Measurements from ENCODE around the gene VPS13D.
A peak's percentile ranks its signal among the peaks of the same experiment; 100 is the strongest.
"Not testable (repeated sequence)": the region's sequence is repeated elsewhere in the genome, so short reads cannot be mapped to it uniquely, and the experiment has no call there.

The VPS13D gene

DNA sequence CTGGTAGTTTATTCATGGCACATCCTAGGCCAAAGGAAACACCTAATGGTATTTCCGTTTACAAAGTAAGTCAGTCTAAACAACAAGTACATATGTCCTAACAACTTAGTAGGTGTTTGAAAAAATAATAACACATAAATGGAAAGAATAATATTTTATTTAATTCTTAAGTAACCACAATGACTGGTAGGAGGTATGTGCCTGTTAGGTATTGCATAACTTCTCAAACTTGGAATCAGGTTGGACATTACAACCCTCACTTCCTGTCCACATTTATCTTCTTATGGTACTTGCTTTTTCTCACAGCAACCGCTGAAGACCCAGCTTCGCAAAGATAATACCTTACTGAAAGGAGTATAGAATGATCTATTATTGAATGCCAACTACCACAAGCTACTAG is 64.2 kb downstream of the VPS13D start:
- no peak for DNase-seq

DNA sequence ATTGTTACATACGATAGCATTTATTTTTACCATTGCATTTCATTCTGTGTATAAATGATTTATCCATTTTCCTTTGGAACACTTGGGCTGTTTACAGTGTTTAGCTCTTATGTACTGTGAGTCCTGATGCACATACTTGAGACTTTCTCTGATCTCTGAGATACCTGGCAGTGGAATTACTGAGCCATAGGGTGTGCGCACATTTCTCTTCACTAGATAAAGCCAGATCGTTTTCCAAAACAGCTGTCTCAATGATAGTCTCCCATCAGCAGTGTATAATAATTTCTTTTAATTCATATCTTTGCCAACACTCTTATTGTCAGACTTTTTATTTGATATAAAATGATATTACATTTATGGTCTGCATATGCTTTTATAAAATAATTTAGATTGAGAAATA is 66.2 kb downstream of the VPS13D start:
- no peak for DNase-seq

DNA sequence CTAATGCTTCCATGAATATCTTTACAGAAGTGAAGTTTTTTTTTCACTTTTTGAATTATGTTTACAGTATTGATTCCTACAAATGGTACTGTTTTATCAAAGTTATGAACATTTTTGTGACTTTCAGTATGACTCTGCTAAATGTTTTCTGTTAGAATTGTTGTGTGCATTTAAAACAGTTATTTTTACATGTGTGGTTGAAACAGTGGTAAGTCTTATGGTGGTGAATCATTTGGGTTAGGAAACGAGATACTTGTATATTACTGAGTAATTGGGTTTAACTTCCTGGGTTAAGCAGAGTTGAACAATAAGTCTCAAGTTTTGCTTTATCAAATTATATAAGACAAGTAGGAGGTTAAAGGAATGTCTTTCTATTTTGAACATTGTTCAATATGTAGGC is 66.8 kb downstream of the VPS13D start:
- peak; percentile 89 for DNase-seq

DNA sequence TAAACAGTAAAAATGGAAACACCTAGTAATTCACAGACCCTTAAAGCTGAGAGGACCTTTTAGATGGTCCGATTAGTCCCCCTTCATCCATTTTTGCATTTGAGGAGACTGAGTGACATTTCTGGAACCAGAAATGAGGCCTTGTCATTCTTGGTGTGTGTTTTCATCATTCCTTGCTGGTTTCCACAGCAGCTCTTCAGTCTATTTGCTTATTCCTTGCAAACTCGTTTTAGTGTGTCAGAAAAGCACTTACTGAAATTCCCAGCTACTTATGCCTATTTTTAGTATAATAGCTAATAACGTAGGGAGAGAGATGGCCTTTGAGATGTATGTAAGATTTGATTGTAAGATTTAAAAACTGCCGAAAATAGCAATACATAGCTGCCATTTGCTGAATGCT is 70.9 kb downstream of the VPS13D start:
- DNase-seq: no peak

DNA sequence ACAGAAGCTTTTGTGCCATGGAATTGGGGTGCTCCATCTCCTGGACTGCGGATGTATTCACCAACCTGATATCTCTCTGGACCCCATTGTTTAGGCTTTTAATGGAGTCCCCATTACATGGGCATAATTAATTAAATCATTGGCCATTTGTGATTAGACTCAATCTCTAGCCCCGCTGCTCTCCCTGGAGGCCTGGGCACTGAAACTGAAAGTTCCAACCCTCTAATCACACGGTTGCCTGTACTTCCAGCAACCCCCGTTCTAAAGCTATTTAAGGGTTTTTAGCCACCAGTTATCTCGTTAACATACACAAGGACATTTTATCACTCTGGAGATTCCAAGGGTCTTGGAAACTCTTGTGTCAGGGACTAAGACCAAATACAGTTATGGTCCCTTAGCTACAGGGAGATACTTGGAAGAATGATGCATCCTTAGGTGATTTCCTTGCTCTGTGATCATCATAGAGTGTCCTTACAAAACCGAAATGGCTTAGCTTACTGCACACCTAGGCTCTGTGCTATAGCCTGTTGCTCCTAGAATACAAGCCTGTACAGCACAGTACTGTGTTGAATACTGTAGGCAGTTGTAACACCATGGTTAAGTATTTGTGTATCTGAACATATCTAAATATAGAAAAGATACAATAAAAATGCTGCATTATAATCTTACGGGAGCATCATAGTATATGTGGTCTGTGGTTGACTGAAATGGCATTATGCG is 71.8 kb downstream of the VPS13D start:
- no peak for DNase-seq

DNA sequence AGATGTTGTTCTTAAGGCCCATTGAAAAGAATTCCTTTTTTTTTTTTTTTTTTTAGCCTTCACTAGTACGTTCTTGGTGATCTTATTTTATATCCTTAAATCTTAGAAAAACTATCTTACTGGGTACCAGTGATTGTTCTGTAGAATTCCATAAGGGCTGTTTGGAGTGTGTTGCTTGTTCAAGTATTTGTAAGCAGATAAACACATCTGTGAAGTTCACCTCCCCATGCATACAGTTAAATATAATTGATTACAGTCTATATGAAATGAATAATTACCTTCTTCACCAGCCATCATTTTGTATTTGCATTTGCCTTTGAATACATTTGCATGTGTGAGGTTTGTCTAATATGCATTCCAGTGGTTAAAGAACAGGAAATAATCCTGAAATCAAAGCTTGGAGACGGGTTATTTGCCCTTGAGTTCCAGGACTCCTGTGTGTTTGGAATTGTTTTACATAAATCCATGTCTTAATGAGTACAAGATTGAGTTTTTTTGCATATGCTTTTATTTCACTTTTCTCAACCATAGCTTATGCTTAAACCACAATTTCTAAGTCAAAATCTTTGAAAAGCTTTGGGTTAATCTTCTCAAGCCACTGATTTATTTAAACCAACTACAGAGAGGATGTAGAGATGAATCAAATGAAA is 73.1 kb downstream of the VPS13D start:
- DNase-seq: no peak

DNA sequence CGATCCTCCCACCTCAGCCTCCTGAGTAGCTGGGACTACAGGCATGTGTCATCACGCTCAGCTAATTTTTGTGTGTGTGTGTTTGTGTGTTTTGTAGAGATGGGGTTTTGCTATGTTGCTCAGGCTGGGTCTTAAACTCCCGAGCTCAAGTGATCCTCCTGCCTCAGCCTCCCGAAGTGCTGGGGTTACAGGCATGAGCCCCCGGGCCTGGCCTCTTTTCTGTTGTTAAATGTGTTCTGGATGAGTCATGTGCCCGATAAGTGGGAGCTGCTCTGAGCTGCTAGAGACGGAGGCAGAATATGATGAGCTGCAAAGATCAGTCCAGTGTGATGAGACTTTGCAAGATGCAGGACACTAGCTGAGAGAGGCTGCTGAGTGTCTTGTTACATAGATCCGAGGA is 75.5 kb downstream of the VPS13D start:
- DNase-seq: no peak

DNA sequence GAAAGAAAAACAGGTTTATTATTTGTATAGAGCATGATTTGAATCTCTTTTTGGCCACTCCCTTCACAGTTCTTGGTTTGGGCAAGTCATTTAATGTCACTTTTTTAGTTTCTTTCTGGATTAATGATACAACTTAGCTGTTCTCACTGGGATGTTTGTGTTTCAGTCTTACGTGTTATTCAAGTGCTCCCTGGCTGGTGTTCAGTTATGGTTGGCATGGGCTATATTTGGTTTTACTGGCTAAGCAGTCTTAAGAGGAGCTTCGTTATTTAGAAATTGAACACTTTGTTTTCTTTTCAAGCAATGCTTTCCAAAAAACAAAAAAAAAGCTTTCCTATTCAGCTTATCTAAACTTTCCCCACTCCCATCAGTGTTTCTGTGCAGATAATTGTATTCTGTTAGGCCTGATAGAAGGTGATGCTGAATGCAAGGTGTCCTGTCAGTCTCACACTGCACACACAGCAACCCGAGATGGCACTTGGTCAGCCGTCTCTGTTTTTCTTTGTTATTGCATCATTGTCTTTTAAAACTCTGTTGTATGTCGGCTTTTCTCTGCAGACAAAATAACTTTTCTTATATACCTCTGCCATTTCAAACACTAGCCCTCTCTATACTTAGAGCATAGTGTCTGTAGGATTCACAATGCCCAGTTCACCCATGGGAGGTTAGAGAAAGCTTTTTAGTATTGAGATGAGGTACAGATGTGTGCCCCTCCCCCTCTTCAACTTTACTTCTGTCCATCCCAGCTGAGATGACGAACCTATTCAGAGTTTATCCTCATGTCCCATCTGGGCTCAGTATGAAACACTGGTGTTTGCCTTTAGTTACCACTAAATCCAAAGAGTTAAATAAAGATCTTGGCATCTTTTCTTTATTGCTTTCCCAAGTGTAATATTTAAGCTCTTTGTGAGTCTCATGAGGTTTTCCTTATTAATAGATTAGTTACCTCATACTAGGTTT is 80.2 kb downstream of the VPS13D start:
- no peak for DNase-seq

DNA sequence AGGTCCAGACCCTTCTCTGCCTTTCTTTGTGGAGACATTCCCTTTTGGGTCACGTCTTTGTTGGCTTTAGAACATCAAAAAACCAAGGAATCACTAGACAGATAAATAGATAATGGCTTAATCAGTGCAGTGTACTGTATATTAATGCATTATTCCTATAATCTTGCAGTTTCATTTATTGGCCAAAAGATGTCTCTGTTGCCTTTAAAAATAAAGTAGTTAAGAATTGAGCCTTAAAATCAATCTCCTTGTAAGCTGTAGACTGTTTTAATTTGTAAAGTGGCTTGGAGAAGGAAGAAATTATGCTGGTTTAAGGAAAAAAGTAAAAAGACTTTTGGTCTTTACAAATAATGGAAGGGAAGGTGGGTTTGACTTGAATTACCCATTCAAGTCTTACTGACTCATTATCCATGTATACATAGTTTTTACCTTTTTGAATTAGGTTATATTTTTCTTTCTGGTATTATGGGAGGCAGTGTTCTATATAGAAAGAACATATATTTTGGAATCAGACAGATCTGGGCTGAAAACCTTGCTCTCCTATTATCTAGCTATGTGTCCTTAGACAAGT is 84.6 kb downstream of the VPS13D start:
- peak; percentile 23 for DNase-seq

DNA sequence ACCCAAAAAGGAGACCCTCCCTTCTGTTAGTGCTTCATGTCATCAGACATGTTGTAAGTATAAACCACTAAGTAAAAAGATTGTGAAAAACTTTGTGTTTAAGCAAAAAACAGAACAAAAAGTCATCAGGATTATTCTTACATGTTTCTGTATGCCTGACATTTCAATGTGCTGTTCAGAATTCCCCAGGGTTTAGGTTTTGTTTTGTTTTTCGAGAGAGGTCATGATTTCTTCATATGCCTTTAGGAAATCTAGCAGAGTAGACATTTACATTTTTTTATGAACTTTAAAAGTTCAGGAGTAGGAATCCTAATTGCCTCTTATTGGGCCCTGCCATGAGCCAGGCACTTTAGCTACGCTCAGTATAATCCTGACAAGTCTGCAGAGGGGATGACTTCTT is 85.3 kb downstream of the VPS13D start:
- DNase-seq: peak; percentile 31

DNA sequence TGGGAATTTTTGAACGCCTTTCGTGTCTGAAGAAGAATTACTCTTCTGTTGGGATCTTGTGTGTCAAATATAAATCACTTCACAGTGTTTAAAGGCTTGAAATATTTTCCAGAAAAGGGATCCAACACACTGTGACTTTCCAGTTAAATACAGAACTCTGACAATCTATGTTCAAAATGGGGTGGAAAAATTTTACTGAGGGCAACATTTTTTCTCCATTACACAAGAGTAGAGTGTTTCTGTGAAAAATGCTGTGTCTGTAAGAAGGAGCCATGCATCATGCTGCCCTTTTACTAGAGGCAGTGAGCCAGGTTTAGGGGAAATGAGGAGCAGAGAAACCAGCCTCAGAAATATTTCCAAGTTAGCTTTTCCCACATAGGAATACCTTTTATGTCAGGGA is 86.5 kb downstream of the VPS13D start:
- DNase-seq: no peak

DNA sequence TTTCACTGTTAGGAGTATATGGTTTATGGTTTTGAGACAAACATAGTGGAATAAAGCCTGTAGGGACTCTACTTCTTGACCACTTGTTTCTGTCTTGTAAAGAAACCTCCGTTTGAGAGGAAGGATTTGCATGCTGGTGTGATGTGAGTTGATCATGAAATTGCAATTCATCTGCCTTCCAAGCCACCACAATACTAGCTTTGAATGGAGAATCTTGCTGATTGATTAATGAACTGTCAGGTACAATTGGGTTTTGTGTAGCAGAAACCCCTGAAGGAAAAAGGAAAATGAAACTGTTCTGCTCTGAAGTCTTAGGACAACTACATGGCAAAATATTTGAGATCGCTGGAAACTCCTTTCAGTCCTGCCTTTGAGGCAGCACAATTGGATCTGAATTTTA is 90.7 kb downstream of the VPS13D start:
- DNase-seq: no peak

DNA sequence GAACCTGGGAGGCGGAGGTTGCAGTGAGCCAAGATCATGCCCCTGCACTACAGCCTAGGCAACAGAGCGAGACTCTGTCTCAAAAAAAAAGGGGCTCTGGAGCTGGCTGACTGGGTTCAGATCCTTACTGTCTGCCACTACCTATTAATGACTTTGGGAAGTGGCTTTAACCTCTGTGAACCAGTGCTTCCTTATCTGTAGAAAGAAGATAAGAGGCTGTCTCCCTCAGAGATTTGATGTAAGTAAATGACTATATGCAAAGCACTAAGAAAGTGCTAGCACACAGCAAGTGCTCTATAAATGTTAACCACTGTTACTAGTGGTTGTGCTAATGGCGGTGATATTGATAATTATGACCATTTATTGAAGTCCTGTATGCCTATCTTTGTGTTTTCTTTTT is 94.6 kb downstream of the VPS13D start:
- DNase-seq: no peak

DNA sequence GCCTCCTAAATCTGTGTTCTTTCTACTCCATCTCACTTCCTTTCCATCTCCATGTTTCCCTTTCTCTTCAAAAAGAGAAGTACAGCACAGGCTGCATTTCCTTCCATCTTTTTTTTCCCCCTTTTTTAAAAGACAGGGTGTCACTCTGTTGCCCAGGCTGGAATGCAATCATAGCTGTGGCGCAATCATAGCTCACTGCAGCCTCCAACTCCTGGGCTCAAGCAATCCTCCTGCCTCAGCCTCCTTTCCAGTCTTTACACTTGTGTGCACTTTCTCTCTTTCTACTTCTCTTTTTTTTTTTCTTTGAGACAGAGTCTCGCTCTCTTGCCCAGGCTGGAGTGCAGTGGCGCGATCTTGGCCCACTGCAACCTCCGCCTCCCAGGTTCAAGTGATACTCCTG is 95.1 kb downstream of the VPS13D start:
- DNase-seq: not testable (repeated sequence)

DNA sequence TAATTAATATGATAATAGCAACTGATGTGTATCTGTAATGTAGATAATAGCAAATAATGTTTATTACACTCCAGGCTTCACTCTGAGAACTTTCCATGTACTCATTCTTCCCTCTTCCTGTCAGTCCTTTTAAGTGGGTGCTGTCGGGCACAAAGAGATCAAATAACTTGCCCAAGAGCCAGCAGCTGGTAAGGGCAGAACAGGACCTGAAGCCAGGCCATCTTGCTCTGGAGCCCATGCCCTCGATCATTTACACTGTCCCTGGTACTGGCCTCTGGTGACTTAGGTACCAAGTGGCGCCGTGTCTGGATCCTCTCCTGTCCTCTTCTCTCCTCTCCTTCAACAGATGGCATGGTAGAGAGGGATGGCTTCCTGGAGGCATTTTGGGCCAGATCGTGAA is 97.2 kb downstream of the VPS13D start:
- DNase-seq: no peak

DNA sequence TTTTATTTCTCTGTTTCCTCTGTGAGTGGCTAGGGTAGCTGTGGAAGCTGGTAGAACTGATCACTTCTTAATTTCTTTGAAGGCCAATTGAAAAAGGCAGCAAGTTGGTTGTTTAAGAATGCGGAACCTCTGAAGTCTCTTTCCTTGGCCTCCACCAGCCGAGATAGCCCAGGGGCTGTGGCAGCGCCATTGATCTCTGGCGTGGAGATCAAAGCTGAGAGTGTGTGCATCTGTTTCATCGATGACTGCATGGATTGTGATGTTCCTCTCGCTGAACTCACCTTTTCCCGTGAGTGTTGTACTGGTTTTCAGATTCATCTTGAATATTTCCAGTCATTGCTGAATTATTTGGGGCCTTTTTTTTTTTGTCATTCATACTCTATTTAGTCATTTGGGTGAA is 97.7 kb downstream of the VPS13D start:
- DNase-seq: no peak

DNA sequence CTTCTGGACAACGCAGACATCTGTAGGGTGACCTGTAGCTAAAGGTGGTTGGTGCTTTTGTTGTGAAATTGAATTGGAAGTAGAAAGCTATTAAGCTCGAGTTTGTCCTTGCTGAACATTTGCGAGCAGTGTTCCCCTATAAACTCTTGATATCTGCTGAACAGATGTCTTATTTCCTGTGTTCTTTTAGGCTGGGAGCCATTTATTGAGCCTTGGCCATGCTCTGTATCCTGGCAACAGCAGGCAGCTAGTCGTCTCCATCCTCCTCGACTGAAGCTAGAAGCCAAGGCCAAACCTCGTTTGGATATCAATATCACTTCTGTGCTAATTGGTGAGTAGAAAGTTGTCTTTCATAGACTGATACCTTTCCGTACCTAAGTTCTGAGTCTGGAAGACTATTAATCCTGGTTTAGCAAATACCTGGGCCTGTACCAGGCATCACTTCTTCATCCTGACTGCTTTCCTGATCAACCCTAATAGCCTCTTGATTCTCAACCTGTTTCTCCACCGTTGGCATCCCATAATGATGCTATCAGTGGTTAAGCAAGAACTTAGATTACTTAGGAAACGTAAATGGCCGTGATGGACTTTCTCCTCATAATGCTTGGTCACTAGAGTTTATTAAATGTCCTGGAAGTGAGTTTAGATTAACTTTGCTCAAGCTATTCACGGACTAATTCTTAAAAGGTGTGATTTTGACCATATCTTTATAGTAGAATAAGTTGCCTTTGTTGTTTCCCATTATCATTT is 103.4 kb downstream of the VPS13D start:
- DNase-seq: no peak

DNA sequence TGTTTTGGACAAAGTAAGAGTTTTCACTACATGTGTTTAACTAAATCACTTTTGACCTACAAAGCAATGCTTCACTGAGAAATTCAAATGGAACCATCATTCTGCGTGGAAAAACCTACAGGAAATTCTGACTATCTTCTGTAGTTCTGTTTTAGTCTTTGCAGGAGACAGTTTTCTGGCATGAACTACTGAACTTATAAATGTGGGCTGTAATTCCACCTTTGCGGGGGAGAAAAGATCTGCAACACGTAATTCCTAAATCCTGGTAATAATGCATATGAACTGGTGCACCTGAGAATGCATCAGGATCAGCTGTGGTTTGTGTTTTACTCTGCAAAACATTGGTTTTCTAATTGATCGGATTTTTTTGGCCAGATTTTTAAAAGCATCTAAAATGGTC is 106.0 kb downstream of the VPS13D start:
- DNase-seq: no peak

DNA sequence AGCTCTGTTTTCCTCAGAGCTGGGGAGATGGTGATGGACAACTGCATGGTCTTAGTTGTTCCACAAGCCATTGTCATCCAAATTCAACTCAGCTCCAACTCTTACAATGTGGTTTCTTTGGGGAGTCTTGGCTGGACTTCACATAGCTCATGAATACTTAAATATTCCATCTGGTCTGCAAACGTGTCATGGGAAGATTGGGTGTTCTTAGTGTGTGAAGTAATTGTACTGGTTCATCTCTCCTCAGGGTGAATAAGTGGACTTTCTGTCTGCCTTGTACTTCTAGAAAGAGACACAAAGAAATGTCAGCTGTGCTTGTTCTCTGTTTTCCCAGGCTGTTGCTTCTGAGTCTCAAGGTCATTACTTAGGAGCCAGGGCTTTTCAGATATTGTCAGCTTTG is 106.6 kb downstream of the VPS13D start:
- no peak for DNase-seq

DNA sequence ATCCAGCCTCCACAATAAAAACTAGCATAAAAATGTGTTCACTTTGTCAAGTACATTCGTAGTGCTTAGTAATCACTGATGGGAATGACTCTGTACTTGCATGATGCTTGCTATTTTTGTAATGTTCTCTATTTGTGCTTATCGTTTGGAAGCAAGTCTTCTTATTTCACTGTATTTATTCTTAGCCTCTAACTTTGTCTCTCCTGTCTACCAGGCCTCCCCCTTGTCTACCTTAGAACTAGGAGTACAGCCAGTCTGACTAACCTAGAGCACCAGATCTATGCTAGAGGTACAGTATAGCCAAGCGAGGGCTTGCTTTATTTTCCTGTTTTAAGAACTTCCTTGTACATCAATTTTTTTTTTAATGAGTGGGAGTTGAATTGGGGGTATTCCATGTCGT is 108.2 kb downstream of the VPS13D start:
- DNase-seq: no peak

DNA sequence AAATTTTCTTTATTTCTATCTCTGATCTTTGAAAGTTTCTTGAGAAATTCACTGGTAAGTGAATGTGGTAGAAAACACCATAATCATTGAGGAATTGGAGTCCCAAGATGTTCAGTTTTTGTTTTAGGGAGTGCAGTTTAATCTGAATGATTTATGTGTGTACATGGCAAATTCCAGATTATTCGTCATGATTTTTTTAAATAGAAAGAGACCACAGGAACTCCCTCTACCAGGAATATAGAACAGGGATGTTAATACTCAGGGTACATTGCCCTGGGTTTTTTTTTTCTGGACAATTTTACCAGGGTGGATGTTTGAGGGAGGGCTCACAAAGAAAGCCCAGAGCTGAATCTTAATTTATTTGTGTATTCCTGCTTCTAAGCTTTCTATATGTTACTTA is 109.0 kb downstream of the VPS13D start:
- no peak for DNase-seq

DNA sequence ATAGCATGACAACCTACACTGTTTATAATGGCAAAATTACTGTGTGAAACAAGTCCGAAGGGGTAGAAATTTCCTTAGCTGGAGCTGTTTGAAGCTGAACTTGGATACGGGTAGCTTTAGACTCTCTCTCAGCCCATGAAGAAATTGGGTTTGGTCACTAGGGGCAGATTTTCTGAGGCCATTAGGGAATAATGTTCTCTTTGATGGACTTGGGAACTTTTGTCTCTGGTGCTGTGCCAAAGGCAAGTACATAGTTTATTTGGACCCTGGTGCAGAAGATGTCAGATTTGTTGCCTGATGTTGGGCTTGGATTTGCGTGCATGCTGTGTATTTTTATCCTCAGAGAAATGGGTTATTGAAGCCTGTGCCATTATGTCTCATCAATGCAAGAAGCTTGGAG is 109.6 kb downstream of the VPS13D start:
- no peak for DNase-seq
